GM23338 (cell line): ENCODE results near the gene C12orf56. TPM values are rescaled to one million over a fixed set of nuclear protein-coding genes. Genes with fewer than 3 reads are reported as not detected.
A peak's percentile ranks its signal among the peaks of the same experiment; 100 is the strongest.

Experiments
- ATAC-seq: fragments of 200-7000 bp; cut with Tn5 transposase; 3 replicates; pipeline ENCODE4 v1.9.1; 2020
- DNase-seq: peaks from one replicate; pipeline ENCODE4 v3.0.0-alpha.2; 2015; ENCODE audit warnings: low spot score
- H2AFZ ChIP-seq: fragments of 200-600 bp; sonication (generic); 2 replicates; pipeline ENCODE4 v1.8.0; 2016; ENCODE audit warnings: antibody characterized with exemption, mild to moderate bottlenecking, moderate library complexity
- H3F3A ChIP-seq: fragments of 200-600 bp; sonication (generic); replicated peaks from 2 replicates; pipeline ENCODE4 v1.8.0; 2017; ENCODE audit warnings: antibody characterized with exemption, mixed run types, low read depth
- H3K27ac ChIP-seq: fragments of 200-600 bp; sonication (generic); 2 replicates; pipeline ENCODE4 v1.6.1; 2016; ENCODE audit warnings: low read depth
- H3K27me3 ChIP-seq: fragments of 200-600 bp; sonication (generic); 2 replicates; pipeline ENCODE4 v1.8.0; 2016; ENCODE audit warnings: mild to moderate bottlenecking, mixed run types, moderate library complexity; ENCODE audit not compliant: insufficient read depth
- H3K36me3 ChIP-seq: fragments of 200-600 bp; sonication (generic); 2 replicates; pipeline ENCODE4 v1.8.0; 2016; ENCODE audit warnings: mild to moderate bottlenecking; ENCODE audit not compliant: insufficient read depth
- H3K4me1 ChIP-seq: fragments of 200-600 bp; sonication (generic); 2 replicates; pipeline ENCODE4 v1.8.0; 2016; ENCODE audit warnings: mild to moderate bottlenecking, moderate library complexity; ENCODE audit not compliant: insufficient read depth
- H3K4me2 ChIP-seq: fragments of 200-600 bp; sonication (generic); 2 replicates; pipeline ENCODE4 v1.7.1; 2017; ENCODE audit warnings: mixed run types
- H3K4me3 ChIP-seq: fragments of 200-600 bp; sonication (generic); 2 replicates; pipeline ENCODE4 v1.6.1; 2016; ENCODE audit warnings: mixed run types
- H3K79me2 ChIP-seq: fragments of 200-600 bp; sonication (generic); replicated peaks from 2 replicates; pipeline ENCODE4 v1.8.0; 2017; ENCODE audit warnings: mild to moderate bottlenecking; ENCODE audit not compliant: insufficient read depth
- H3K9me2 ChIP-seq: fragments of 200-600 bp; sonication (generic); 2 replicates; pipeline ENCODE4 v1.8.0; 2017; ENCODE audit not compliant: insufficient read depth
- H4K20me1 ChIP-seq: fragments of 200-600 bp; sonication (generic); replicated peaks from 2 replicates; pipeline ENCODE4 v1.8.0; 2017; ENCODE audit warnings: mild to moderate bottlenecking; ENCODE audit not compliant: insufficient read depth
- H3K27ac Mint-ChIP-seq: 2 replicates; pipeline ENCODE4 v1.8.0; 2020; ENCODE audit warnings: inconsistent platforms, mild to moderate bottlenecking, moderate library complexity, mixed read lengths
- H3K27me3 Mint-ChIP-seq: 3 replicates; pipeline ENCODE4 v1.8.0; 2022; ENCODE audit warnings: low read depth, mild to moderate bottlenecking, moderate library complexity, mixed read lengths, inconsistent platforms; ENCODE audit not compliant: insufficient read depth, poor library complexity
- H3K36me3 Mint-ChIP-seq: 3 replicates; pipeline ENCODE4 v1.8.0; 2021; ENCODE audit warnings: low read depth, mild to moderate bottlenecking, inconsistent platforms, moderate library complexity, mixed read lengths
- H3K4me1 Mint-ChIP-seq: 3 replicates; pipeline ENCODE4 v1.8.0; 2020; ENCODE audit warnings: mild to moderate bottlenecking, inconsistent platforms, mixed read lengths
- H3K4me3 Mint-ChIP-seq: 3 replicates; pipeline ENCODE4 v1.8.0; 2021; ENCODE audit warnings: moderate library complexity, mild to moderate bottlenecking, inconsistent platforms, mixed read lengths
- H3K9me3 Mint-ChIP-seq: 3 replicates; pipeline ENCODE4 v1.8.0; 2020; ENCODE audit warnings: moderate library complexity, mild to moderate bottlenecking, inconsistent platforms, mixed read lengths
- STAT1 ChIP-seq: IDR thresholded peaks from one replicate; pipeline ENCODE4 v1.6.1; 2016; ENCODE audit warnings: antibody characterized with exemption; ENCODE audit not compliant: unreplicated experiment
- polyA plus RNA-seq: library from polyadenylated mRNA; unstranded; fragments of >200 nt; fragmentation: Nextera tagmentation; extraction: Ambion mirVana; gene quantifications from 2 replicates; pipeline ENCODE4 v1.2.1, GENCODE V29; 2016
- total RNA-seq: library from RNA; depleted of rRNA; stranded (reverse); fragments of >200 nt; shearing (Covaris generic); gene quantifications from 2 replicates; pipeline ENCODE4 v1.2.3, GENCODE V29; 2014
- TF ChIP-seq, protein P1 (sequence below): fragments of 250-450 bp; sonication (Bioruptor Pico); IDR thresholded peaks from 2 replicates; pipeline ENCODE4 v1.5.0; 2020; ENCODE audit warnings: mild to moderate bottlenecking, moderate library complexity
- TF ChIP-seq, protein P2 (sequence below), 2 experiments: fragments of 200-600 bp in 1 of 2; sonication (generic) in 1 of 2; conservative IDR thresholded peaks; 2 replicates each; pipeline versions ENCODE4 v1.5.1 to v1.6.1; 2016 to 2017; ENCODE audit warnings: antibody characterized with exemption in 2 of 2, low read depth in 2 of 2, mild to moderate bottlenecking in 2 of 2, moderate library complexity in 1 of 2

C12orf56 gene
- total and polyA plus RNA-seq, 2 experiments from 2014 or later = 6.4 to 9.3 TPM

DNA sequence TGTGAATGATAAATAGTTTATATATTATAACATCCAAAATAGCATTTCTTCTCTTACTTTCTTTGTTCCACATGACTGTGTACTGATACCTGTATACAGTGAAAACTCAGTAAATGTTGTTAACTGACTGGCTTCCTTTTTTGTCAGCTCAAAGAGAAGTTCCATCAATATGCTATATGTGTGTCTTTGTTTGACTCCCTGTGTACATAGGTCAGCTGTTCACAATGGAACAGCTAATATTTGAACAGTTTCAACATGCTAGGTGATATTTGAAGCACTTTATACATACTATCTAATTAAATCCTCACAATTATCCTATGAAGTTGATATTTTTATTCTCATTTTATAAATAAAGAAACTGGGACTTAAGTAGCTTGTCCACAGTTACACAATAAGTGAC lies 153.2 kb downstream of the C12orf56 start (continued):
- TF ChIP-seq, protein P1, sequence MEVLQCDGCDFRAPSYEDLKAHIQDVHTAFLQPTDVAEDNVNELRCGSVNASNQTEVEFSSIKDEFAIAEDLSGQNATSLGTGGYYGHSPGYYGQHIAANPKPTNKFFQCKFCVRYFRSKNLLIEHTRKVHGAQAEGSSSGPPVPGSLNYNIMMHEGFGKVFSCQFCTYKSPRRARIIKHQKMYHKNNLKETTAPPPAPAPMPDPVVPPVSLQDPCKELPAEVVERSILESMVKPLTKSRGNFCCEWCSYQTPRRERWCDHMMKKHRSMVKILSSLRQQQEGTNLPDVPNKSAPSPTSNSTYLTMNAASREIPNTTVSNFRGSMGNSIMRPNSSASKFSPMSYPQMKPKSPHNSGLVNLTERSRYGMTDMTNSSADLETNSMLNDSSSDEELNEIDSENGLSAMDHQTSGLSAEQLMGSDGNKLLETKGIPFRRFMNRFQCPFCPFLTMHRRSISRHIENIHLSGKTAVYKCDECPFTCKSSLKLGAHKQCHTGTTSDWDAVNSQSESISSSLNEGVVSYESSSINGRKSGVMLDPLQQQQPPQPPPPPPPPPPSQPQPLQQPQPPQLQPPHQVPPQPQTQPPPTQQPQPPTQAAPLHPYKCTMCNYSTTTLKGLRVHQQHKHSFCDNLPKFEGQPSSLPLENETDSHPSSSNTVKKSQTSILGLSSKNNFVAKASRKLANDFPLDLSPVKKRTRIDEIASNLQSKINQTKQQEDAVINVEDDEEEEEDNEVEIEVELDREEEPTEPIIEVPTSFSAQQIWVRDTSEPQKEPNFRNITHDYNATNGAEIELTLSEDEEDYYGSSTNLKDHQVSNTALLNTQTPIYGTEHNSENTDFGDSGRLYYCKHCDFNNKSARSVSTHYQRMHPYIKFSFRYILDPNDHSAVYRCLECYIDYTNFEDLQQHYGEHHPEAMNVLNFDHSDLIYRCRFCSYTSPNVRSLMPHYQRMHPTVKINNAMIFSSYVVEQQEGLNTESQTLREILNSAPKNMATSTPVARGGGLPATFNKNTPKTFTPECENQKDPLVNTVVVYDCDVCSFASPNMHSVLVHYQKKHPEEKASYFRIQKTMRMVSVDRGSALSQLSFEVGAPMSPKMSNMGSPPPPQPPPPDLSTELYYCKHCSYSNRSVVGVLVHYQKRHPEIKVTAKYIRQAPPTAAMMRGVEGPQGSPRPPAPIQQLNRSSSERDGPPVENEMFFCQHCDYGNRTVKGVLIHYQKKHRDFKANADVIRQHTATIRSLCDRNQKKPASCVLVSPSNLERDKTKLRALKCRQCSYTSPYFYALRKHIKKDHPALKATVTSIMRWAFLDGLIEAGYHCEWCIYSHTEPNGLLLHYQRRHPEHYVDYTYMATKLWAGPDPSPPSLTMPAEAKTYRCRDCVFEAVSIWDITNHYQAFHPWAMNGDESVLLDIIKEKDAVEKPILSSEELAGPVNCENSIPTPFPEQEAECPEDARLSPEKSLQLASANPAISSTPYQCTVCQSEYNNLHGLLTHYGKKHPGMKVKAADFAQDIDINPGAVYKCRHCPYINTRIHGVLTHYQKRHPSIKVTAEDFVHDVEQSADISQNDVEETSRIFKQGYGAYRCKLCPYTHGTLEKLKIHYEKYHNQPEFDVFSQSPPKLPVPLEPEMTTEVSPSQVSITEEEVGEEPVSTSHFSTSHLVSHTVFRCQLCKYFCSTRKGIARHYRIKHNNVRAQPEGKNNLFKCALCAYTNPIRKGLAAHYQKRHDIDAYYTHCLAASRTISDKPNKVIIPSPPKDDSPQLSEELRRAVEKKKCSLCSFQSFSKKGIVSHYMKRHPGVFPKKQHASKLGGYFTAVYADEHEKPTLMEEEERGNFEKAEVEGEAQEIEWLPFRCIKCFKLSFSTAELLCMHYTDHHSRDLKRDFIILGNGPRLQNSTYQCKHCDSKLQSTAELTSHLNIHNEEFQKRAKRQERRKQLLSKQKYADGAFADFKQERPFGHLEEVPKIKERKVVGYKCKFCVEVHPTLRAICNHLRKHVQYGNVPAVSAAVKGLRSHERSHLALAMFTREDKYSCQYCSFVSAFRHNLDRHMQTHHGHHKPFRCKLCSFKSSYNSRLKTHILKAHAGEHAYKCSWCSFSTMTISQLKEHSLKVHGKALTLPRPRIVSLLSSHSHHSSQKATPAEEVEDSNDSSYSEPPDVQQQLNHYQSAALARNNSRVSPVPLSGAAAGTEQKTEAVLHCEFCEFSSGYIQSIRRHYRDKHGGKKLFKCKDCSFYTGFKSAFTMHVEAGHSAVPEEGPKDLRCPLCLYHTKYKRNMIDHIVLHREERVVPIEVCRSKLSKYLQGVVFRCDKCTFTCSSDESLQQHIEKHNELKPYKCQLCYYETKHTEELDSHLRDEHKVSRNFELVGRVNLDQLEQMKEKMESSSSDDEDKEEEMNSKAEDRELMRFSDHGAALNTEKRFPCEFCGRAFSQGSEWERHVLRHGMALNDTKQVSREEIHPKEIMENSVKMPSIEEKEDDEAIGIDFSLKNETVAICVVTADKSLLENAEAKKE (CRISPR knock-in tag) = no peak

DNA sequence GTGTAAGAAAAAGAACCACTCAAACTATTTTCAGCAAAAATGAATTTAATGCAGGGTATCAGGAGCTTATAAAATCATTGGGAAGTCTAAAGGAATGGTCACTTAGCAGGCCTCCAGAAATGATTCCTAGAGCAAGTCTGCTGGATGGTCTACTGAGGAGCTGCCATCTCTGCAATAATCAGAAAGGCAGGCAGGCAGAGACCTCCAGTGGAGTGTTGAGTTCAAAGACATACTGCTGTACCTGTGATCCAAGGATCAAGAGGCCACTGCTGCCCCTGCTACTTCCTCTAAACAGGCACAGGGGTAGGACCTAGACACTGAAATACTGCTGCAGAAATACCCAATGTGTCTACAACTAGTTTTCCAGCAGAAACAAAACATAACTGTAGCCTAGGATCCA lies 154.0 kb downstream of the C12orf56 start:
- TF ChIP-seq, protein P2, sequence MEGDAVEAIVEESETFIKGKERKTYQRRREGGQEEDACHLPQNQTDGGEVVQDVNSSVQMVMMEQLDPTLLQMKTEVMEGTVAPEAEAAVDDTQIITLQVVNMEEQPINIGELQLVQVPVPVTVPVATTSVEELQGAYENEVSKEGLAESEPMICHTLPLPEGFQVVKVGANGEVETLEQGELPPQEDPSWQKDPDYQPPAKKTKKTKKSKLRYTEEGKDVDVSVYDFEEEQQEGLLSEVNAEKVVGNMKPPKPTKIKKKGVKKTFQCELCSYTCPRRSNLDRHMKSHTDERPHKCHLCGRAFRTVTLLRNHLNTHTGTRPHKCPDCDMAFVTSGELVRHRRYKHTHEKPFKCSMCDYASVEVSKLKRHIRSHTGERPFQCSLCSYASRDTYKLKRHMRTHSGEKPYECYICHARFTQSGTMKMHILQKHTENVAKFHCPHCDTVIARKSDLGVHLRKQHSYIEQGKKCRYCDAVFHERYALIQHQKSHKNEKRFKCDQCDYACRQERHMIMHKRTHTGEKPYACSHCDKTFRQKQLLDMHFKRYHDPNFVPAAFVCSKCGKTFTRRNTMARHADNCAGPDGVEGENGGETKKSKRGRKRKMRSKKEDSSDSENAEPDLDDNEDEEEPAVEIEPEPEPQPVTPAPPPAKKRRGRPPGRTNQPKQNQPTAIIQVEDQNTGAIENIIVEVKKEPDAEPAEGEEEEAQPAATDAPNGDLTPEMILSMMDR (conservative IDR thresholded peaks at IDR 0.05; ENCODE audit: low read depth in 2 of 2) = peak in 1 of 2 experiments; percentile 62; a peak in 2 of 4 replicates
- TF ChIP-seq STAT1 = no peak
- H3K27me3 Mint-ChIP-seq = no peaks in the 10 kb centered on the region
- peak; percentile 47 for ATAC-seq

More for the DNA sequence above, 154.0 kb downstream of the C12orf56 start:
- no peaks in the 10 kb centered on the region for H3K9me2 ChIP-seq
- no peak overlapping the region for H3K27ac ChIP-seq
- Mint-ChIP-seq H3K27ac (no peak overlapping the region), H3K4me3 (no peak overlapping the region), H3K36me3 (no peaks in the 10 kb centered on the region), H3K4me1 (peaks cover 3% of the 10 kb centered on the region; the same call in 2 of the 3 replicates), H3K9me3 (no peaks in the 10 kb centered on the region)
- no peak overlapping the region for H3K4me2 ChIP-seq
- H3K27me3 ChIP-seq = no peaks in the 10 kb centered on the region
- no peaks in the 10 kb centered on the region for H3K36me3 ChIP-seq
- DNase-seq = peak; percentile 22
- no peaks in the 10 kb centered on the region for H3K4me1 ChIP-seq
- no peaks in the 10 kb centered on the region for H3F3A ChIP-seq
- no peaks in the 10 kb centered on the region for H3K79me2 ChIP-seq
- no peaks in the 10 kb centered on the region for H4K20me1 ChIP-seq
- no peak overlapping the region for H3K4me3 ChIP-seq
- no peak overlapping the region for H2AFZ ChIP-seq
